ENCODE data around the gene AKAP8.
"Not testable (repeated sequence)": the region's sequence is repeated elsewhere in the genome, so short reads cannot be mapped to it uniquely, and the experiment has no call there.

Gene AKAP8

DNA sequence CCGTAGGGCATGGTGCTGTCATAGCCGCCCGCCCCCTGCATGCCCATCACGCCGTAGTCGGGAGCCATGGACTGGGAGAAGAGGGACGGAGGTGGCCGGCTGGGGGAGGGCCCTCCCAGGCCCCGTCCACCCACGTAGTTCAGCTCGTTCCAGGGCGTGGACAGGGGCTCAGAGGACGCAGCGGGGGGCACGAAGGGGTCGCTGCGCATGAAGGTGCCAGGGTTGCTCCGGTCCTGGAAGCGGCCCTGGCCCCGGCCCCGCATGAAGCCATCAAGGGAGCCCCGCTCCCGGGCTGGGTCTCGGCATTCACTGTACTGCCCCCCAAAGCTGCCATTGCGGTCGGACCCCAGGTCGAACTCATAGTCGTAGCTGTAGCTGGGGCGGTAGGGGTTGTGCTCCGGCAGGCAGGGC is 6.7 kb downstream of the AKAP8 start:
- DNase-seq (ENCODE audit: low spot score) = no peak

DNA sequence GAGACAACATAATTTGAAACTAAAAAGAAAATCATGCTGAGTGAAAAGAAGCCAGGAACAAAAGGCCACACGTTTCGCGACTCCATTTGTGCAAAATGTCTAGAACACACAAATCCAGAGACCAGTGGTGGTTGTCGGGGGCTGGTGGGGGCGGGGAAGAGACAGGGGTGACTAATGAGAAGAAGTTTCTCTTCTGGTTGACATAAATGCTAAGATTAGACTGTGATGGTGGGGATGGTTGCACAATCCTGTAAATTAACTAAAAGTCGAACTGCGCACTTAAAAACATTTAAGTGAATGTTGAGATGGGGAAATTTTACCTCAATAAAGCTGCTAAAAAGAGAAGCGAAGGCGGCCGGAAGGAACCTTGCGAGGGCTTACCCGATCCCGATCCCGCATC is 7.1 kb downstream of the AKAP8 start:
- no peak for DNase-seq (ENCODE audit: low spot score)

DNA sequence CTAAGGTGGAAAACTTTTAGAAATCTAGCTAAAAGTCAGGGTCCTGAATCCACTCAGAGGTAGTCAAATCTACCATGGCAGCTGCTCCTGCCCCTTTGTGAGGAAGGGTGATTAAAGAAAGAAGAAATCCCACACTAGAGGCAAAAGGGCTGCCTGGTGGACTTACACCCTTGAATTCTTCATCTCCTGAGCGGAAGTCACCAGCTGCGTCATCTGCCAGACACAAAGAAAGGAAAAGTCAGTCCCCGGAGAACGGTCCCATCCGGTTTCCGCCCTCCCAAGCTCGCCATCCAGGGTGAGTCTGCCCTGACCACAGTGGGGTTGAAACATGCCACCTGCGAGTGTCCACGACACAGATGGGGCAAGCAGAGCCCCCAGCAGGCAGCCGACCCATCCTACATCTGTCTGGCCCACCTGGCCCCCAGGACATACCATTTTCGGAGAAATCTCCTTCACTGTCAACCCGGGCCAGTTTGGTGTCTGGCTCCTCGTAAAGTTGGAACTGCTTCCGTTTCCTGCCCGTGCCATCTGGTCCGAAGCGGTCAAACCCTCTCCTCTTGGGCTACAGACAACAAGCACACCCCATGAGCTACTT is 7.7 kb downstream of the AKAP8 start:
- DNase-seq (ENCODE audit: low spot score) = no peak

DNA sequence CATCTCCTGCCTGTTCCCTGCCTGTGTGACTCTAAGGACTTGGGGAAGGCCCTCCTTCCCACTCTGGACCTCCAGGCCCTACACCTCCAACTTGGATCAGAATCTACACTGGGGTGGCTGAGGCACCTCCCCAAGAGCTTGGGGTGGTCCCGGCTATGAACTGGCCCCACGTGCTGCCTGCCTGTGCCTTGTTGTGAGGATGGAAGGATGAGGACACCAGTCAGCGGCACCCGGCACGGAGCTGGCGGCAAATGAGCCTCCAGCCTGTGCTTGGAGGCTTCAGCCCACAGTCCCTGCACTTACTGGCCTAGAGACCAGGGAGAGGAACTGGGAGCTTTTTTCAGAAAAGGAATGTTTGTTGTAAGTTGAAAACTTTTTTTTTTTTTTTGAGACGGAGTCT is 8.5 kb downstream of the AKAP8 start:
- DNase-seq (ENCODE audit: low spot score) = no peak

DNA sequence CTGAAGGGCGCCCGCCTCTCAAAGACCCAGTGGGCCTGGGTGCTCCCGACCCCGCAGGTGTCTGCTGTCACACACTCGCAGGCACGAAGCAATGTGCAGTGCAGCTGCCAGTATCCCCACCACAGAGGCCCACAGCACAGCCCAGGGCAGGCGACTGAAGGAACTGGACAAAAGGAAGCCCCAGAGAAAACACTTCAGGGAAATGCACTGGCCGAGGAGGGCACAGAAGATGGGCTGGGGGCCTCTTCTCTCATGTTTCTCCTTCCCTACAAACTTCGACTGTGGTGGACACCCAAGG is 10.0 kb downstream of the AKAP8 start:
- DNase-seq (ENCODE audit: low spot score) = no peak

DNA sequence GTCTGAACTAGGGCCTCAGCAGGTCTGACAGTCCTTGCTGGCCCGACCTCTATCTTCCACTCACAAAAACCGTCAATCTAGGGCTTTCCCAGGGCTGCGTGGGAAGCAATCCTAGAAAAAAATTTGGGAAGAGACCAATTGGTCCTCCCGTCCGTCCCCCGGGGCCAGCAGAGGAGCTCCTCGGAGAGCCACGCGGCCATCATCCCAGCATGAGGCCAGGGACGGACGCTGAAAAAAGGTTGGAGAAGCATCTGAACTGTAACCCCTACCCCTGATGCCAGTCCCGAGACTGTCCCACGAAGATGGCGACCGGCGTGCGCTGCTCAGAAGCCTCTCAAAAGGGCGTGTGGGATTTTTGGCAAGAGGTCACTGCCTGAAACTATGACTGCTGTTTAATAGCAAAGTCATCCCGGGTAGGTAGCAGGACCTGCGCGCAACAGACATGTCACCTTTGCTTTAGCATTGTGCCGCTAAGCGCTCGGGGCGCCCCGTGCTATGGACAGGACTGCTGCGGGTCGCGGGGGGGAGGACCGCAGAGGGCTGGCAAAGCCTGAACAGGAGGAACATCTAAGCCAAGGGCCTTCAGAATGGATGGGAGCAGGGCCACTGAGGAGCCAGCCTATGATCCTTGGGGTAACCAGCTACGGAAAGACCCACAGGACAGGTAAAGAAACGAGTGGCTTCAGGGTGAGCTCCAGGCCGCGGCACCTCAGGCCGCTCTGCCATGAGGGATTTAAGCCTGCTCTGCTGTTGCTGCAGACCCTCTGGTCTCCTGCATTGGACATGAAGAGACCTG is 10.6 kb downstream of the AKAP8 start:
- DNase-seq (ENCODE audit: low spot score) = no peak

DNA sequence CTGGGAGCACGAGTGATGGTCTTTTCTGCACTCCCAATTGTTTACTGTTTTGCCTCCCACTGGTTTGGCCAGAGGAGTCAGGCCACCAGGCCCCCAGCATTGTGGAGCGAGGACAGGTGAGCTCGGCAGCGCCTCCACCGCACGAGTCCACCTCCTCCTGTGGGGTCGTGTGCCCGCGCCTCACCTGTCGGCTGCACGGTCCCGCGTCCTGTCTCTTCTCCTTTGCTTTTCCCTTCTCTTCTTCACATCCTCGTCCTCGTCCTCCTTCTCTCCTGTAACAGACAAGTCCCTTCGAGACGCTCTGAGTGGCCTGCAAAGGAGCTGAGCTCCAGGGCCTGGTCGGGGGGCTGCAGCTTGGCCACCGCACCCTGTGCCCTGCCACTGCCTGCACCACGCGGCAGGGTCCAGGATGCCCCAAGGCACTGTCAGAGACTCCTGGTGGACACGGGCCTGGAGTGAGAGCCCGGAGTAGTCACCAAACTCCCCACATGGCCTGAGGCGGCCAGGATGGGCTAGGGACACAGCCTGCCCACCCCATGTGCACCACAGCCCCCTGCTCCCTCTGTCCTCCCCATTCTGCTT is 11.4 kb downstream of the AKAP8 start:
- DNase-seq (ENCODE audit: low spot score) = no peak

DNA sequence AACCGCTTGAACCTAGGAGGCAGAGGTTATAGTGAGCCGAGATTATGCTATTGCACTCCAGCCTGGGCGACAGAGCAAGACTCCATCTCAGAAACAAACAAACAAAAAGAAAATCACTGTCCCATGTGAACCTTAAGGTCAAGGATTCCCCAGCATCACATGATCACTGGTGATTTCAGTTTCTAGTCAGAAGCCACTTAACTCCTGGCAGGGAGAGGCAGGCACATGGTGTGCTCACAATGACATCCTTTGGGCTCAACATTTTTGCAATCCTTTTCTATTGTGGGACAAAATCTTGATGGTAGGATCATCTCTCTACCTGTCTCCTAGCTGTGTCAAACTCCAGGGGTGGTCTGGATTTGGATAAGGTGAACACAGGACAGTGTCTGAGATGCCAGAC is 12.1 kb downstream of the AKAP8 start:
- DNase-seq (ENCODE audit: low spot score) = no peak

DNA sequence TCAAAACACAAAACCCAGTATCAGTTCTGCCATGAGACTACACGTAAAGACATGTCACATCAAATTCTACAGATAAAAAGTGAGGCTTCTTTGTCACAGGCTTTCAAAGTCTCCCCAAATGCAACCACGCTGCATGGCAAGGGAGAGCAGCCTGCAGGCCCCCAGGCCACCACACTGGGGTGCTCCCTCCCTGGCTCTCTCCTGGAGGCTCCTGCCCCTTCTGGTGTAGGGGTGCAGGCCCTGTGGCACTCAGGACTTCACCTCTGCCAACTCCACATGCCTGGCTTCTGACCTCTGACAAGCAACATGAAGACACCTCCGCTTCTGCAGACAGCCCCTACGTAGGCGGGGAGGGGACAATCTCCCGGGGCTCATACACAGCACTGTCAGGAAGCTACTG is 14.3 kb downstream of the AKAP8 start:
- DNase-seq (ENCODE audit: low spot score) = no peak

DNA sequence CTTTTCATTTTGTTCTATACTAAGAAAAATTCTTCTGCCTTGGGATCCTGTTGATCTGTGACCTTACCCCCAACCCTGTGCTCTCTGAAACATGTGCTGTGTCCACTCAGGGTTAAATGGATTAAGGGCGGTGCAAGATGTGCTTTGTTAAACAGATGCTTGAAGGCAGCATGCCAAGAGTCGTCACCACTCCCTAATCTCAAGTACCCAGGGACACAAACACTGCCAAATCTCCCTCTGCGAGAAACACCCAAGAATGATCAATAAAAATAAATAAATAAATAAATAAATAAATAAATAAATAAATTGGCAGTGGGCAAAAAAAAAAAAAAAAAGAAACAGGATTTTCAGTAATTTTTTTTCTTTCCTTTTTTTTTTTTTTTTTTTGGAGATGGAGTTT is 15.8 kb downstream of the AKAP8 start:
- DNase-seq (ENCODE audit: low spot score) = not testable (repeated sequence)

DNA sequence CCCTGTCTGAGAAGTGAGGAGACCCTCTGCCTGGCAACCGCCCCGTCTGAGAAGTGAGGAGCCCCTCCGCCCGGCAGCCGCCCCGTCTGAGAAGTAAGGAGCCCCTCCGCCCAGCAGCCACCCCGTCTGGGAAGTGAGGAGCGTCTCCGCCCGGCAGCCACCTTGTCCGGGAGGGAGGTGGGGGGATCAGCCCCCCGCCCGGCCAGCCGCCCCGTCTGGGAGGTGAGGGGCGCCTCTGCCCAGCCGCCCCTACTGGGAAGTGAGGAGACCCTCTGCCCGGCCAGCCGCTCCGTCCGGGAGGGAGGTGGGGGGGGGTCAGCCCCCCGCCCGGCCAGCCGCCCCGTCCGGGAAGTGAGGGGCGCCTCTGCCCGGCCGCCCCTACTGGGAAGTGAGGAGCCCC is 16.5 kb downstream of the AKAP8 start:
- DNase-seq (ENCODE audit: low spot score) = not testable (repeated sequence)

DNA sequence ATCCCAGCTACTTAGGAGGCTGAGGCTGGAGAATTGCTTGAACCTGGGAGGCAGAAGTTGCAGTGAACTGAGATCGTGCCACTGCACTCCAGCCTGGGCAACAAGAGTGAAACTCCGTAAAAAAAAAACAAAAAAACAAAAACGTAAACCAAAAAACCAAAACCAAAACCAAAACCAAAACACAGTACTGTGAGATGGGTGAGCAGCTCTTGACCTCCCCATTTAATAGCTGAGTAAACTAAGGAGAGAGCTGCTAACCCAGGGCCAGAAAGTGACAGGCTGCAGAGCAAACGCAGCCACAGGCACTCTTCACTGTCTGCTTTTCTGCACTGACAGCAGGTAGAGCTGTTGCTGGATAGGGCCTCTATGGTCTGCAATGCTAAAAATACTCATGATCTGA is 19.6 kb downstream of the AKAP8 start:
- DNase-seq (ENCODE audit: low spot score) = not testable (repeated sequence)

DNA sequence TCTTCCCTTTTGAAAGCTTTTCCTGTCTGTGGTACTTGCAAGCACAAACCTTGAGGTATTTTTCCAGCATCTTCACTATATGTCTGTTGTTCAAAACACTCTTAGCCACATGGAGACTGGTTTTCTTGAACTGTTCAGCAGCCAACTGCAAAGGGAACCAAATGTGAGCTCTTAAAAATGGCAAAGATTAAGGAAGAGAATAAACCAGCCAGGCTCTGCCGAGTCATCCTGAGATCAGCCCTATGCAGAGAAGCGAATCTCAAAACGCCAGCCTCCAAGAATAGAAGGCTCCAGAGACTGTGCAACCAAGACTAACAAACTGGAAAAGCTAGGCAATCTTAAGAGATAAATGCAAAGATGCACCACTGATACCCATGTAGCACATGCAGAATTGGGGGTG is 20.7 kb downstream of the AKAP8 start:
- DNase-seq (ENCODE audit: low spot score) = no peak

DNA sequence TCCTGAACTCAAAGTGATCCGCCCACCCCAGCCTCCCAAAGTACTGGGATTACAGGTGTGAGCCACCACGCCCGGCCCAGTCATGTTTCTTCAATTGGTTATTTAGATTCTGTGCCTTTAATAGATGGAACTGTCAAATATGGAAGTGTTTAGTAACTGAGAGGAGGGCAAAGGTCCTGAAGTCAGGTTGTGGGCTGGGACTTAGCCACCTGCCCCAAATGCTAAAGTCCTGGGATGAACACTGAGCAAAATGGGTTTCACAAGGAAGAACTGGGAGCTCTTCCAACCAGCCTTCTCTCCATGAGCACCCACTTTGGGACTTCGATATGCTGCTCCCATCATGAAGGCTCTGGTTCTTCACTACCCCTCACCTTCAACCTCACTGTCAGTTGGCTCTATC is 21.7 kb downstream of the AKAP8 start:
- DNase-seq (ENCODE audit: low spot score) = no peak

DNA sequence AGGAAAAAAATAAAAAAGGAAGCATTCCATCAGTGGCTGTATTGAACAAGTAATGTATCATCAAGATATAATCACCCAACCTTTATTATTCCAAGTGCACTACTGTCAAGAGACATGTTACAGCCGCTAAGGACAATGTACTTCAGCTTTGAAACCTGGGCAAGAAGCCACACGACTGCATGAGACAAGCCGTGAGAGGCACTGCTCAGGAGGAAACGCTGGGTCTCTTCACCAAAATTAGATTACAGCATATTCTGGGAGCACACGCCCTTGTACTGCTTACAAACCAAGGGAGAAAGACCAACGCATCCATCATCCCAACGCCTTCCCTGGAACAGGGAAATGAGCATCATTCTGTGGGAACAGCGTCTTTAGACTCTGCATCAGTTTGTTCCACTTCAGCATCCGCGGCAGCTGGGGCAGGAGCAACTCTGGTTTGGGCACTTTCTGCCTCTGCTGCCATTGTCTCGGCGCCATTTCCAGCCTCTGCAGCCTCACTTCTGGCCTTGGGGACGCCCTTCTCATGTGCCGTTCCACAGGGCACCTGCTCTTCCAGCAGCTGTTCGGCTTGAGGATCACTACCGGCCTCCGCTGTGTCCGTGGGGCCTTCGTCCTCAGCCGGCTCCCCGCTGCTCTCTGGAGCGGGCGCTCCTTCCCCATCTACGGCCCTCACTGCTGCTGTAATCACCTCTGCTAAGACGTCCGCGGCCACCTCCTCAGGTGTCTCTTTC is 24.9 kb downstream of the AKAP8 start:
- DNase-seq (ENCODE audit: low spot score) = no peak

DNA sequence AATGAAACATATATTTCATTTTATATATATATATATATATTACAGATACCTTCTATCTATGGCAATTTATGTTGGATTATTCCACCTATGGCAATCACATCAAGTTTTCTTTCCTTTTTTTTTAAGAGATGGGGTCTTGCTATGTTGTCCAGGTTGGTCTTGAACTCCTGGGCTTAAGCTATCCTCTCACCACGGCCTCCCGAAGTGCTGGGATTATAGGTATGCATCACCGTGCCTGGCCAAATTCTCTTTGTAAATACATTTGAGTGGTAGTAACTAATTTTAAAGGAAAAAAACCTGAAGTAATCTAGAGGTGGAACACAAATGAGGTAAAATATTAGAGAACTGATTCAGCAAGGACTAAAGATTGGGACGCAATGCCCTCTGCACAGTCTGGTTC is 25.7 kb downstream of the AKAP8 start:
- DNase-seq (ENCODE audit: low spot score) = no peak

DNA sequence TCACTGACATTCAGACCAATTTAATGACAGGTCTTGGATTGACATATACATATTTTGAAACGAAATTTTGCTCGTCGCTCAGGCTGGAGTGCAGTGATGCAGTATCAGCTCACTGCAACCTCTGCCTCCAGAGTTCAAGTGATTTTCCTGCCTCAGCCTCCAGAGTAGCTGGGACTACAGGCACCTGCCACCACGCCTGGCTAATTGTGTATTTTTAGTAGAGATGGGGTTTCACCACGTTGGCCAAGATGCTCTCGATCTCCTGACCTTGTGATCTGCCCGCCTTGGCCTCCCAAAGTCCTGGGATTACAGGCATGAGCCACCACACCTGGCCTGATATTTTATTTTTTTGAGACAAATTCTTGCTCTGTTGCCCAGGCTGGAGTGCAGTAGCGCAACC is 27.1 kb downstream of the AKAP8 start:
- DNase-seq (ENCODE audit: low spot score) = not testable (repeated sequence)

DNA sequence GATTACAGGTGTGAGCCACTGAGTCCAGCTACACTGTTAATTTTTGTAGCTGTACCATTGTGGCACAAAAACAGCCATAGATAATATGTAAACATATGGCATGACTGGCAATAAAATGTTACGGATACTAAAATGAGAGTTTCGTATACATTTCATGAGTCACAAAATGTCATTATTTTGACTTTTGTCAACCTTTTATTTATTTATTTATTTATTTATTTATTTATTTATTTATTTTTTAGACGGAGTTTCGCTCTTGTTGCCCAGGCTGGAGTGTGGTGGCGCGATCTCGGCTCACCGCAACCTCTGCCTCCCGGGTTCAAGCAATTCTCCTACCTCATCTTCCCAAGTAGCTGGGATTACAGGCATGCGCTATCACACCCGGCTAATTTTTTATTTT is 38.3 kb downstream of the AKAP8 start:
- not testable (repeated sequence) for DNase-seq (ENCODE audit: low spot score)

DNA sequence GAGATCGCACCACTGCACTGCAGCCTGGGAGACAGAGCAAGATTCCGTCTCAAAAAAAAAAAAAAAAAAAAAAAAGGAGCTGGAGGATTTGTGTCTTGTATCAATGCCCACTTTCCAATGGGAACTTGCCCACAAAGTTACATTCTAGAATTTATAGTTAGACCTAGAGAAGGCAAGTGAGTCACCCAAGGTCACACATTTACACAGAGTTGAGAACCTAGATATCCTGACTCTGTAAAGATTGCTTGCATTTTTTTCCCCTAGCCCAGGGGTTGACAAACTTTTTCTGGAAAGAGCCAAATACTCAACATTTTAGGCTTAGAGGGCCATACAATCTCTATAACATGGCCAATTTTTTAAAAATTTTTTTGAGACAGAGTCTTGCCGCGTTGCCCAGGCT is 39.5 kb downstream of the AKAP8 start:
- DNase-seq (ENCODE audit: low spot score) = no peak

DNA sequence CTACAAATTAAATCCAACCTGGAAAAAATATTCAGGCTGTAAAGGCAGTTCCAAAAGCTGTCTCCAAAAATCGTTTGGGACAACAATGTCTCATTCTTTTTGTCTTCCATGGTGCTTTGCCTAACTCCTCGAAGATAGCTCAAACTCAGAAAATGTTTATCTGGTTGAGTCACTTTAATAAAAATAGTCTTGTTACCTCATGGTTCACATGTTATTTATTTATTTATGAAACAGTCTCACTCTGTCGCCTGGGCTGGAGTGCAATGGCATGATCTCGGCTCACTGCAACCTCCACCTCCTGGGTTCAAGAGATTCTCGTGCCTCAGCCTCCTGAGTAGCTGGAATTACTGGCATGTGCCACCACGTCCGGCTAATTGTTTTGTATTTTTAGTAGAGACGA is 42.4 kb downstream of the AKAP8 start:
- DNase-seq (ENCODE audit: low spot score) = no peak

DNA sequence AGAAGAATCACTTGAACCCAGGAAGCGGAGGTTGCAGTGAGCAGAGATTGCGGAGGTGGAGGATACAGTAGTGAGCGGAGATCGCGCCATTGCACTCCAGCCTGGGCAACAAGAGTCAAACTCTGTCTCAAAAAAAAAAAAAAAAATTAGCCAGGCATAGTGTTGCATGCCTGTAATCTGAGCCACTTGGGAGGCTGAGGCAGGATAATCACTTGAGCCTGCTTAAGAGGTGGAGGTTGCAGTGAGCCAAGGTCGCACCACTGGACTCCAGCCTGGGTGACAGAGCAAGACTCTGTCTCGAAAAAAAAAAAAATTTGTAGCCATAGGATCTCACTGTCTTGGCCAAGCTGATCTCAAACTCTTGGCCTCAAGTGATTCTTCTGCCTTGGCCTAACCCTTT is 43.6 kb downstream of the AKAP8 start:
- not testable (repeated sequence) for DNase-seq (ENCODE audit: low spot score)

DNA sequence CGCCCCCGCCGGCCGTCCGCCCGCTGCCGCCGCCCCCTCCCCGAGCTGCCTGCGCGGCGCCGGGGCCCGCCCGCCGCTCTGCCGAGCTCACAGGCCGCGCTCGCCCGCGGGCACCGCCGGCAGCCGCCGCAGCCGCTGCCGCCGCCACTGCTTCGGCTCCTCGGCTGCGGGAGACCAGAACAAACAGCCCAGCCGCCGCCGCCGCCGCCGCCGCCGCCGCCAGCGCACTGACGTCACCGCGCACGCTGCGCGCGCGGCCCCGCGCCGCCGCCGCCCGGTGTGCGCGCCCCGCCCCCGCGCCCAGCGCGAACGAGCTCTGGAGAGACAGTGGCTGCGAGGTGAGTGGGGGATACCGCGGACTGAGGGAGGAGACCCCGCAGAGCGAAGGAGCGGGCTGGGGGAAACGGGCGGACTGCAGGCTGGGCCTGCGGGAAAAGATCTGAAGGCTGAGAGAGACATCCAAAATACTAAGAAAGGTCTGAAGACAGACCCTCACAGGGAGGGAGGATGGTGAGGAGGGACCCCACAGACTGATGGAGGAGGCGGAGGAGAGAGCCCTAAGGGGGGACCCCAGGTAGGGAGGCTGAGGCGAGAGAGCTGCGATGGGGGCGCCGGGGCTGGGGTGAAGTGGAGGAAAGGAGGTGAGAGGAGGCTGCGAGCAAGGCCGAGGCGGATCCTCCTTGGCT is 47.1 kb downstream of the AKAP8 start, which contains the start of gene BRD4:
Gene BRD4 (minus strand): TSS at position 229 of the 686 bp plus-strand sequence. CDS start 59,440 bp downstream, outside the sequence.
- DNase-seq (ENCODE audit: low spot score) = peak; percentile 76
